Measurements from ENCODE around the gene XRRA1.

XRRA1 gene

DNA sequence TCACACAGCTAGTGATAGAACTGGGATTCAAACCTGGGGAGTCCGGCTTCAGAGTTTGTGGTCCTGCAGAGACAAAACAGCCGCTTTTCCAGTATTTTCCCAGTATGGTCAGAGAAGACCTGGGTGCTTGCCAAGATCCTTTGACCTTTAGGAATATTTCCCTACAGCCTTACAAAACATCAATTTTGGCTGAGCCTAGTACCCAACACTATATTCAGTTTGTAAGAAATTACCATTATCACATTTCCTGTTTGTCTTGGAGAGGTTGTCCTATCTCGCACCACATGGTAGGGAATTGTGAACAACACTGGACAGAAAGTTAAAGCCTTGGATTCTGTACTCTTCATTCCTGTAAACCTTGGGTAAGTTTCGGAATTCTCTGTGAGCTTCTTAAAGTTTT is 29.1 kb upstream of the XRRA1 start:
- TF ChIP-seq ZNF214 (tag by site-specific recombination; IDR thresholded peaks at IDR 0.05; ENCODE audit: borderline replicate concordance) = no peak
- no peak for TF ChIP-seq BCL11A (tag by site-specific recombination; IDR thresholded peaks at IDR 0.05; ENCODE audit: low read depth)
- TF ChIP-seq ZNF292 (tag by site-specific recombination; IDR thresholded peaks at IDR 0.05; ENCODE audit: borderline replicate concordance, low read depth) = no peak
- TF ChIP-seq ZNF146 (tag by site-specific recombination; IDR thresholded peaks at IDR 0.05) = no peak
- TF ChIP-seq ZNF404 (tag by site-specific recombination; IDR thresholded peaks at IDR 0.05) = no peak
- TF ChIP-seq, protein P1, sequence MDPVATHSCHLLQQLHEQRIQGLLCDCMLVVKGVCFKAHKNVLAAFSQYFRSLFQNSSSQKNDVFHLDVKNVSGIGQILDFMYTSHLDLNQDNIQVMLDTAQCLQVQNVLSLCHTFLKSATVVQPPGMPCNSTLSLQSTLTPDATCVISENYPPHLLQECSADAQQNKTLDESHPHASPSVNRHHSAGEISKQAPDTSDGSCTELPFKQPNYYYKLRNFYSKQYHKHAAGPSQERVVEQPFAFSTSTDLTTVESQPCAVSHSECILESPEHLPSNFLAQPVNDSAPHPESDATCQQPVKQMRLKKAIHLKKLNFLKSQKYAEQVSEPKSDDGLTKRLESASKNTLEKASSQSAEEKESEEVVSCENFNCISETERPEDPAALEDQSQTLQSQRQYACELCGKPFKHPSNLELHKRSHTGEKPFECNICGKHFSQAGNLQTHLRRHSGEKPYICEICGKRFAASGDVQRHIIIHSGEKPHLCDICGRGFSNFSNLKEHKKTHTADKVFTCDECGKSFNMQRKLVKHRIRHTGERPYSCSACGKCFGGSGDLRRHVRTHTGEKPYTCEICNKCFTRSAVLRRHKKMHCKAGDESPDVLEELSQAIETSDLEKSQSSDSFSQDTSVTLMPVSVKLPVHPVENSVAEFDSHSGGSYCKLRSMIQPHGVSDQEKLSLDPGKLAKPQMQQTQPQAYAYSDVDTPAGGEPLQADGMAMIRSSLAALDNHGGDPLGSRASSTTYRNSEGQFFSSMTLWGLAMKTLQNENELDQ (tag by site-specific recombination; IDR thresholded peaks at IDR 0.05; ENCODE audit: low read depth) = no peak
- TF ChIP-seq, protein P2, sequence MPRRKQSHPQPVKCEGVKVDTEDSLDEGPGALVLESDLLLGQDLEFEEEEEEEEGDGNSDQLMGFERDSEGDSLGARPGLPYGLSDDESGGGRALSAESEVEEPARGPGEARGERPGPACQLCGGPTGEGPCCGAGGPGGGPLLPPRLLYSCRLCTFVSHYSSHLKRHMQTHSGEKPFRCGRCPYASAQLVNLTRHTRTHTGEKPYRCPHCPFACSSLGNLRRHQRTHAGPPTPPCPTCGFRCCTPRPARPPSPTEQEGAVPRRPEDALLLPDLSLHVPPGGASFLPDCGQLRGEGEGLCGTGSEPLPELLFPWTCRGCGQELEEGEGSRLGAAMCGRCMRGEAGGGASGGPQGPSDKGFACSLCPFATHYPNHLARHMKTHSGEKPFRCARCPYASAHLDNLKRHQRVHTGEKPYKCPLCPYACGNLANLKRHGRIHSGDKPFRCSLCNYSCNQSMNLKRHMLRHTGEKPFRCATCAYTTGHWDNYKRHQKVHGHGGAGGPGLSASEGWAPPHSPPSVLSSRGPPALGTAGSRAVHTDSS (tag by site-specific recombination; IDR thresholded peaks at IDR 0.05) = no peak
- TF ChIP-seq KLF8 (tag by site-specific recombination; IDR thresholded peaks at IDR 0.05) = no peak
- no peak for TF ChIP-seq REPIN1 (tag by site-specific recombination; IDR thresholded peaks at IDR 0.05; ENCODE audit: low read depth)
- no peak for TF ChIP-seq ZNF202 (tag by site-specific recombination; IDR thresholded peaks at IDR 0.05; ENCODE audit: borderline replicate concordance)
- TF ChIP-seq PRDM6 (tag by site-specific recombination; IDR thresholded peaks at IDR 0.05) = no peak
- Histone ChIP-seq H3K27ac (ENCODE audit: extremely low read depth, low read depth, low read length) (no peak overlapping the region), H3K9me3 (ENCODE audit: control insufficient read depth, insufficient read depth, low read depth, low read length) (no peaks in the 10 kb centered on the region), H3K4me1 (ENCODE audit: control insufficient read depth, insufficient read depth, low read length) (no peaks in the 10 kb centered on the region), H3K4me3 (ENCODE audit: low read depth, low read length) (no peak overlapping the region), H3K36me3 (ENCODE audit: control insufficient read depth in 2 of 2, insufficient read depth in 1 of 2, low read length in 2 of 2) (peaks cover 0 to 64% of the 10 kb centered on the region in 2 experiments; a peak in 1 of 3 replicates)
- ChIA-PET CTCF (interaction anchor here (0.7 kb wide), 1 partner anchor 168 kb away, joined by 4 read pairs; no protein-coding TSS in a partner anchor), POLR2A (no interaction called here)

DNA sequence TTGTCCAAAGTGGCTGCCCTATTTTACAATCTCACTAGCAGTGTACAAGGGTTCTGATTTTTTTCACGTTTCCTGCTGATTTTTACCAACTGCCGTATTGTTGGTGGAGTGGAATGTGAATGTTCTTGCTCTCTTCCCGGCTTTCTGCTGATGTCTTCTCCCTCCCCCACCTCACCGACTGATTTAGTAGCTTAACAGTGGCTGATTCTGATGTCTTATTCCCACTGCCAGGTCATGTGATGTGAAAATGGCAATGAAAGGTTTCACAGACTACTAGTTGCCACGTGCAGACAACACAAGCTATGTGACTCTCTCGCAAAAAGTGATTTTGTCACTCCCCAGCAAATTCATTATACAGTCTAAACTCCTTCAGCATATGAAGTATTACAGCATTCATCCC is 22.5 kb upstream of the XRRA1 start:
- H3K9me3 ChIP-seq (ENCODE audit: control insufficient read depth, insufficient read depth, low read depth, low read length) = no peaks in the 10 kb centered on the region
- POLR2A ChIA-PET = interaction anchor here (0.7 kb wide), 1 partner anchor 17 kb away, joined by 5 read pairs; the partner anchor contains the start of gene NEU3
- H3K27ac ChIP-seq (ENCODE audit: extremely low read depth, low read depth, low read length) = no peak overlapping the region
- CTCF ChIA-PET = interaction anchor here (0.6 to 1.0 kb wide), 4 partner anchors 11 to 578 kb away, joined by 3 to 4 read pairs (median 3); no protein-coding TSS in a partner anchor
- no peaks in the 10 kb centered on the region for H3K4me1 ChIP-seq (ENCODE audit: control insufficient read depth, insufficient read depth, low read length)
- H3K4me3 ChIP-seq (ENCODE audit: low read depth, low read length) = no peak overlapping the region
- peaks cover 0 to 74% of the 10 kb centered on the region in 2 experiments; a peak in 2 of 3 replicates for H3K36me3 ChIP-seq (ENCODE audit: control insufficient read depth in 2 of 2, insufficient read depth in 1 of 2, low read length in 2 of 2)
- TF ChIP-seq ZNF112 (tag by site-specific recombination; IDR thresholded peaks at IDR 0.05) (no peak), ZNF274 (IDR thresholded peaks at IDR 0.05; ENCODE audit: low read length) (no peak), ZNF274 (tag by site-specific recombination; IDR thresholded peaks at IDR 0.05; ENCODE audit: borderline replicate concordance) (no peak), KLF10 (tag by site-specific recombination; IDR thresholded peaks at IDR 0.05) (no peak), KLF17 (tag by site-specific recombination; IDR thresholded peaks at IDR 0.05) (no peak), GLI4 (tag by site-specific recombination; IDR thresholded peaks at IDR 0.05) (no peak), KLF7 (tag by site-specific recombination; IDR thresholded peaks at IDR 0.05; ENCODE audit: borderline replicate concordance) (no peak), ZNF169 (tag by site-specific recombination; IDR thresholded peaks at IDR 0.05) (no peak), ZNF202 (tag by site-specific recombination; IDR thresholded peaks at IDR 0.05; ENCODE audit: borderline replicate concordance) (no peak), FEZF1 (tag by site-specific recombination; IDR thresholded peaks at IDR 0.05) (no peak), ZNF660 (tag by site-specific recombination; IDR thresholded peaks at IDR 0.05) (no peak), ZNF324 (tag by site-specific recombination; IDR thresholded peaks at IDR 0.05) (no peak), ZNF677 (tag by site-specific recombination; IDR thresholded peaks at IDR 0.05) (no peak)
- TF ChIP-seq, protein P3, sequence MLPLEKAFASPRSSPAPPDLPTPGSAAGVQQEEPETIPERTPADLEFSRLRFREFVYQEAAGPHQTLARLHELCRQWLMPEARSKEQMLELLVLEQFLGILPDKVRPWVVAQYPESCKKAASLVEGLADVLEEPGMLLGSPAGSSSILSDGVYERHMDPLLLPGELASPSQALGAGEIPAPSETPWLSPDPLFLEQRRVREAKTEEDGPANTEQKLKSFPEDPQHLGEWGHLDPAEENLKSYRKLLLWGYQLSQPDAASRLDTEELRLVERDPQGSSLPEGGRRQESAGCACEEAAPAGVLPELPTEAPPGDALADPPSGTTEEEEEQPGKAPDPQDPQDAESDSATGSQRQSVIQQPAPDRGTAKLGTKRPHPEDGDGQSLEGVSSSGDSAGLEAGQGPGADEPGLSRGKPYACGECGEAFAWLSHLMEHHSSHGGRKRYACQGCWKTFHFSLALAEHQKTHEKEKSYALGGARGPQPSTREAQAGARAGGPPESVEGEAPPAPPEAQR (tag by site-specific recombination; IDR thresholded peaks at IDR 0.05) = no peak
- TF ChIP-seq, protein P4, sequence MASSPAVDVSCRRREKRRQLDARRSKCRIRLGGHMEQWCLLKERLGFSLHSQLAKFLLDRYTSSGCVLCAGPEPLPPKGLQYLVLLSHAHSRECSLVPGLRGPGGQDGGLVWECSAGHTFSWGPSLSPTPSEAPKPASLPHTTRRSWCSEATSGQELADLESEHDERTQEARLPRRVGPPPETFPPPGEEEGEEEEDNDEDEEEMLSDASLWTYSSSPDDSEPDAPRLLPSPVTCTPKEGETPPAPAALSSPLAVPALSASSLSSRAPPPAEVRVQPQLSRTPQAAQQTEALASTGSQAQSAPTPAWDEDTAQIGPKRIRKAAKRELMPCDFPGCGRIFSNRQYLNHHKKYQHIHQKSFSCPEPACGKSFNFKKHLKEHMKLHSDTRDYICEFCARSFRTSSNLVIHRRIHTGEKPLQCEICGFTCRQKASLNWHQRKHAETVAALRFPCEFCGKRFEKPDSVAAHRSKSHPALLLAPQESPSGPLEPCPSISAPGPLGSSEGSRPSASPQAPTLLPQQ (tag by site-specific recombination; IDR thresholded peaks at IDR 0.05) = no peak

Data from HEK293 (cell line).